GM10266 (cell line): ENCODE measurements around the gene HELZ2.

Source experiments
- DNase-seq: peaks from one replicate; pipeline ENCODE4 v3.0.0; 2012; ENCODE audit errors: extremely low spot score
- TF ChIP-seq, protein P1 (sequence below): IDR thresholded peaks from 2 replicates; pipeline ENCODE4 v1.5.1; 2012; ENCODE audit warnings: mild to moderate bottlenecking, low read depth; ENCODE audit not compliant: control insufficient read depth, insufficient read depth; ENCODE audit errors: missing control alignments

HELZ2 gene

DNA sequence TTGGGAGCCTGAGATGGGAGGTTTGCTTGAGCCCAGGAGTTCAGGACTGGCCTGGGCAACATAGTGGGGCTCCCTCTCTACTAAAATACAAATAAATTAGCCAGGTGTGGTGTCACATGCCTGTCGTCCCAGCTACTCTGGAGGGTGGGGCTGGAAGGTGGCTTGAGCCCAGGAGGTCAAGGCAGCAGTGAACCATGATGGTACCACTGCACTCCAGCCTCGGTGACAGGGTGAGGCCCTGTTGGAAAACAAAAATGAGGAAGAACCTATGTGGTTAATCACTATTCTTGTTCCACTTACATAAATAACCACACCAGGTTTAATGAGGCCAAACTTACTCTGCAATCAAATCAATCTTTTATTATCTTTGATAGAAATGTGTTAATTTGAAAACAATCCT is 48.1 kb downstream of the HELZ2 start:
- no peak for DNase-seq
- TF ChIP-seq, protein P1, sequence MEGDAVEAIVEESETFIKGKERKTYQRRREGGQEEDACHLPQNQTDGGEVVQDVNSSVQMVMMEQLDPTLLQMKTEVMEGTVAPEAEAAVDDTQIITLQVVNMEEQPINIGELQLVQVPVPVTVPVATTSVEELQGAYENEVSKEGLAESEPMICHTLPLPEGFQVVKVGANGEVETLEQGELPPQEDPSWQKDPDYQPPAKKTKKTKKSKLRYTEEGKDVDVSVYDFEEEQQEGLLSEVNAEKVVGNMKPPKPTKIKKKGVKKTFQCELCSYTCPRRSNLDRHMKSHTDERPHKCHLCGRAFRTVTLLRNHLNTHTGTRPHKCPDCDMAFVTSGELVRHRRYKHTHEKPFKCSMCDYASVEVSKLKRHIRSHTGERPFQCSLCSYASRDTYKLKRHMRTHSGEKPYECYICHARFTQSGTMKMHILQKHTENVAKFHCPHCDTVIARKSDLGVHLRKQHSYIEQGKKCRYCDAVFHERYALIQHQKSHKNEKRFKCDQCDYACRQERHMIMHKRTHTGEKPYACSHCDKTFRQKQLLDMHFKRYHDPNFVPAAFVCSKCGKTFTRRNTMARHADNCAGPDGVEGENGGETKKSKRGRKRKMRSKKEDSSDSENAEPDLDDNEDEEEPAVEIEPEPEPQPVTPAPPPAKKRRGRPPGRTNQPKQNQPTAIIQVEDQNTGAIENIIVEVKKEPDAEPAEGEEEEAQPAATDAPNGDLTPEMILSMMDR: no peak

- TF ChIP-seq, protein P1: no peak
- no peak for DNase-seq
These were observed 48.9 kb downstream of the HELZ2 start for GRCh38 chr20:63525185-63525584.
